Measurements from ENCODE around the gene ULK3.

DNA sequence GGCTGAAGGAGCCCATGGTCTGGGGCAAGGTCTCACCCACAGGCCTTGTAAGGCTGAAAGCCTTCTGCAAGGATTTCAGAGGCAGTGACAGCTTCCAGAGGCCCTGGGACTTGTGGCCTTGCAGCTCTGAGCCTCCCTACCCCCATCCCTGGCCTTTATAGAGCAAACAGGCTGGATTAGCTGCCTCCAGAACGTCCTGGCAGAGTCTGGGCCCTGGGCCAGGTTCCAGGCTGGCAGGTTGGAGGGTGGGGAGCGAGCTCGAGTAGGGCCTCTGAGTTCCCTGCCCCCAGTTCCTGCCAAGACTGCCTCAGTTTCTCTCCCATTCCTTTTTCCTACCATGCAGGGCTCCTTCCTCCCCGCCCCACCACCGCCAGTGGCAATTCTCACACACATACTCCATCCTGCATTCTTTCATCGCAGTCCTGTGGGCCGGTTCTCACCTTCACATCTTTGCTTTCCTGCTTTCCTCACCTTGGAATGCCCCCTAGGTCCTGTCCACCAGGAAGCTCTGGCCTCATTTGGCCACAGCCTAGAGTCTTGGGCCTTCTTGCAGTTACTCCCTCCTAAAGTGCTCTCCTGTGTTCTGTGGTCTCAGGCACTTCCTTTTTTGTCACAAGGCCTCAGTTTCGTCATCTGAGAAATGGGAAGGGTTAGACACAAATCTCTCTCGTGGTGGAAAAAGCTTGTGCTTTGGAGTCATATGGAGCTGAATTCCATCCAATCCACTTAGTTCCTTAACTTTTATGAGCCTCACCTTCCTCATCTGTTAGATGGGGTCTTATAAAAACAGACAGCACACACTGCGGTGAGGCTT lies 27.6 kb downstream of the ULK3 start:
- TF ChIP-seq, protein P1, sequence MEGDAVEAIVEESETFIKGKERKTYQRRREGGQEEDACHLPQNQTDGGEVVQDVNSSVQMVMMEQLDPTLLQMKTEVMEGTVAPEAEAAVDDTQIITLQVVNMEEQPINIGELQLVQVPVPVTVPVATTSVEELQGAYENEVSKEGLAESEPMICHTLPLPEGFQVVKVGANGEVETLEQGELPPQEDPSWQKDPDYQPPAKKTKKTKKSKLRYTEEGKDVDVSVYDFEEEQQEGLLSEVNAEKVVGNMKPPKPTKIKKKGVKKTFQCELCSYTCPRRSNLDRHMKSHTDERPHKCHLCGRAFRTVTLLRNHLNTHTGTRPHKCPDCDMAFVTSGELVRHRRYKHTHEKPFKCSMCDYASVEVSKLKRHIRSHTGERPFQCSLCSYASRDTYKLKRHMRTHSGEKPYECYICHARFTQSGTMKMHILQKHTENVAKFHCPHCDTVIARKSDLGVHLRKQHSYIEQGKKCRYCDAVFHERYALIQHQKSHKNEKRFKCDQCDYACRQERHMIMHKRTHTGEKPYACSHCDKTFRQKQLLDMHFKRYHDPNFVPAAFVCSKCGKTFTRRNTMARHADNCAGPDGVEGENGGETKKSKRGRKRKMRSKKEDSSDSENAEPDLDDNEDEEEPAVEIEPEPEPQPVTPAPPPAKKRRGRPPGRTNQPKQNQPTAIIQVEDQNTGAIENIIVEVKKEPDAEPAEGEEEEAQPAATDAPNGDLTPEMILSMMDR (IDR thresholded peaks at IDR 0.05; ENCODE audit: extremely low read depth in 1 of 2, insufficient read depth in 1 of 2, low read depth in 1 of 2, low read length in 2 of 2): no peak
- TF ChIP-seq EZH2 (IDR thresholded peaks at IDR 0.05; ENCODE audit: borderline replicate concordance, low read depth, low read length, severe bottlenecking) (no peak), FOS (IDR thresholded peaks at IDR 0.05; ENCODE audit: borderline replicate concordance, insufficient read depth, low read length) (no peak), GATA2 (IDR thresholded peaks at IDR 0.05; ENCODE audit: insufficient read depth, insufficient read length, low read depth, low read length) (no peak), POLR2A (IDR thresholded peaks at IDR 0.05; ENCODE audit: low read depth, low read length) (no peak), MYC (IDR thresholded peaks at IDR 0.05; ENCODE audit: low read depth, low read length) (no peak)

Data from endothelial cell of umbilical vein (primary cell).